HG03439 (cell line): ENCODE measurements around the gene GALR3.

Source experiments
- ATAC-seq: cut with Tn5 transposase; IDR thresholded peaks from one replicate; pipeline ENCODE4 v1.9.1; 2021; ENCODE audit warnings: mild to moderate bottlenecking, moderate library complexity; ENCODE audit not compliant: unreplicated experiment

Gene GALR3

GRCh38 chr22:37862570-37863325 is 39.6 kb downstream of the GALR3 start:
- no peak for ATAC-seq

GRCh38 chr22:37865510-37865909 is 42.3 kb downstream of the GALR3 start:
- no peak for ATAC-seq

- no peak for ATAC-seq
Measured at GRCh38 chr22:37870273-37870672, 47.1 kb downstream of the GALR3 start.
